GM19351 (cell line): ENCODE data around the gene GAS7.
"Not testable (repeated sequence)": the region's sequence is repeated elsewhere in the genome, so short reads cannot be mapped to it uniquely, and the experiment has no call there.

Experiments
- ATAC-seq: cut with Tn5 transposase; IDR thresholded peaks from one replicate; pipeline ENCODE4 v1.9.1; 2021; ENCODE audit warnings: mild to moderate bottlenecking, moderate library complexity; ENCODE audit not compliant: unreplicated experiment

The GAS7 gene

GRCh38 chr17:9928601-9929333 lies 269.6 kb downstream of the GAS7 start:
- no peak for ATAC-seq

GRCh38 chr17:9926150-9926804 lies 272.1 kb downstream of the GAS7 start:
- no peak for ATAC-seq

GRCh38 chr17:9925457-9925856 lies 272.9 kb downstream of the GAS7 start:
- ATAC-seq = no peak

GRCh38 chr17:9924735-9925191 lies 273.6 kb downstream of the GAS7 start:
- ATAC-seq = no peak

GRCh38 chr17:9922012-9922848 lies 276.2 kb downstream of the GAS7 start:
- no peak for ATAC-seq

- ATAC-seq = not testable (repeated sequence)
These were observed 277.2 kb downstream of the GAS7 start for GRCh38 chr17:9921216-9921615.

- no peak for ATAC-seq
These were observed 279.5 kb downstream of the GAS7 start for GRCh38 chr17:9918804-9919352.

- ATAC-seq = no peak
These were observed 280.1 kb downstream of the GAS7 start for GRCh38 chr17:9918352-9918751.

- ATAC-seq = no peak
These were observed 280.6 kb downstream of the GAS7 start for GRCh38 chr17:9917801-9918200.

- no peak for ATAC-seq
These were observed 281.3 kb downstream of the GAS7 start for GRCh38 chr17:9917131-9917530.

- no peak for ATAC-seq
These were observed 282.3 kb downstream of the GAS7 start for GRCh38 chr17:9916108-9916507.

GRCh38 chr17:9913476-9913875 lies 284.9 kb downstream of the GAS7 start:
- ATAC-seq = no peak

GRCh38 chr17:9912121-9913099 lies 286.0 kb downstream of the GAS7 start:
- no peak for ATAC-seq

GRCh38 chr17:9911089-9911488 lies 287.3 kb downstream of the GAS7 start:
- ATAC-seq = no peak

GRCh38 chr17:9908649-9909042 lies 289.8 kb downstream of the GAS7 start:
- ATAC-seq = no peak

GRCh38 chr17:9907883-9908648 lies 290.3 kb downstream of the GAS7 start:
- ATAC-seq = no peak

GRCh38 chr17:9907131-9907530 lies 291.3 kb downstream of the GAS7 start:
- ATAC-seq = no peak

GRCh38 chr17:9906616-9907015 lies 291.8 kb downstream of the GAS7 start:
- no peak for ATAC-seq

- ATAC-seq = no peak
These were observed 292.5 kb downstream of the GAS7 start for GRCh38 chr17:9905902-9906301.

- no peak for ATAC-seq
These were observed 293.4 kb downstream of the GAS7 start, which contains the start of gene RCVRN for GRCh38 chr17:9905078-9905415. TSS of gene RCVRN (minus strand) at chr17:9905271. CDS start at chr17:9905180, 91 bp downstream.
